GM18951 (cell line): ENCODE data around the gene MED25.

Experiments used
- POLR2A ChIP-seq: IDR thresholded peaks from 4 replicates; pipeline ENCODE4 v1.6.1; 2011; ENCODE audit warnings: mild to moderate bottlenecking; ENCODE audit not compliant: insufficient read length, insufficient read depth; ENCODE audit errors: extremely low read depth
- in situ Hi-C: fragments of 300-500 bp; cut with MboI; formaldehyde crosslinking; loops from one replicate; pipeline ENCODE4 v1.12.0; 2022; ENCODE audit warnings: low sequenced_read_pairs, mixed read lengths, inconsistent platforms; ENCODE audit not compliant: unreplicated experiment

The MED25 gene

DNA sequence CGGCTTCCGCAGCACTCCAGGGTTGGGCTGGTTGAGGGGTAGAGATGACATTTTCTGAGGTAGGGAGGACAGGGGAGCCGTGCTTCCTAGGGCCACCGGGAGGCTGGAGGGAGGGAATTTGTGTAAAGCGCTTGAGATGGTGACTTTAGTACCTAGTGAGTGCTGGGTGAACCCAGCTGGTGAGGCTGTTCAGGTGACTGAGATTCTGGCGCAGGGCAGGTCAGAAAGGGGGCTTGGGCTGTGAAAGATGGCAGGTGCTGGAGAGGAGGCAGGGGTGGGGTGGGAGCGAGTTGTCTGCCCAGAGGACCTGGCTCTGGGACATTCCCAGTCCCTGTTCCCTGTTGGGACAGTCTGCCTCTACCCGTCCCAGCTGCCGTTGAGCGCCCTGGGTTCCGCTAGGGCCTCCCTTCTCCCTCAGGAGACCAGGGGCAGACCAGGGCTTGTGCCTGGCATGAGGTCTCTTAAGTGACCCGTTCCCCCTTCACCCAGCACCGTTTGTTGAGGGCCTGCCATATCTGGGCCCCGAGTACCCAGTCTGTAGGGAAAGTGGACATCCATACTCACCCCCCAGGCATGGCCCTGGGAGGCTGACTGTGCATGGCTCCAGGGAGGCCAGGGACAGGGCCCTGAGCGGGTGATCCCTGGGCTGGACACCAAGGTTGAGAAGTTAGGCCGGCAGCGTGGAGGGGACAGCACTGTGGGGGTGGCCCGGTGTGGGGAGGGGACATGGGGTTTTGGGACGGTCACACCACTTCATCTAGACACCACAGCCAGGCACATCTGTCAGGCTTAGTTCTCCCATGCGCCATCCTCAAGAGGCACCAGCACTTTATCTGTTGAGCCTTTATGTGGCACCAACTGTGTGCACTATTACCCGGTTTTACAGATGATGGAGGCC lies 37.8 kb downstream of the MED25 start:
- peak; percentile 26 for TF ChIP-seq POLR2A
- in situ Hi-C loops, result no loop called here

DNA sequence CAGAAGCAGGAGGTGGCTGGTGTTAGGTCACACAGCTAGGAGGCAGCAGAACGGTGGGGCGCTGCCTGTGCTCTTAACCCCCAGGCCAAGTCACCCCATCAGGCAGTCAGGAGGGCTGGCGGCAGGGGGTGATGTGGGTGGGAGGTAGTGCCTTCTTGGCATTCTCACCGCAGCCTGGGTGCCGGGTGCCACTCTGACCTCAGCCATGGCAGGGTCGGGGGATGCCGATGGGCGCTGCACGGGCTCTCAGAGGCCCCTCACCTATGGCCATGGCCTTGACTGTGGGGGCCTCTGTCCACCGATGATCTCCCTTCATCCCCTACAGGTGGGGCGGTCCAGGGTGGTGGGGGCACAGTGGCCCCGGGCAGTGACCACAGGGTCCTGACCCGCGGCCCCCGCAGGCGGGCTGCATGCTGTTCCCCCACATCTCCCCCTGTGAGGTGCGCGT lies 38.5 kb downstream of the MED25 start:
- TF ChIP-seq POLR2A, result peak; percentile 15
- in situ Hi-C loops, result no loop called here

DNA sequence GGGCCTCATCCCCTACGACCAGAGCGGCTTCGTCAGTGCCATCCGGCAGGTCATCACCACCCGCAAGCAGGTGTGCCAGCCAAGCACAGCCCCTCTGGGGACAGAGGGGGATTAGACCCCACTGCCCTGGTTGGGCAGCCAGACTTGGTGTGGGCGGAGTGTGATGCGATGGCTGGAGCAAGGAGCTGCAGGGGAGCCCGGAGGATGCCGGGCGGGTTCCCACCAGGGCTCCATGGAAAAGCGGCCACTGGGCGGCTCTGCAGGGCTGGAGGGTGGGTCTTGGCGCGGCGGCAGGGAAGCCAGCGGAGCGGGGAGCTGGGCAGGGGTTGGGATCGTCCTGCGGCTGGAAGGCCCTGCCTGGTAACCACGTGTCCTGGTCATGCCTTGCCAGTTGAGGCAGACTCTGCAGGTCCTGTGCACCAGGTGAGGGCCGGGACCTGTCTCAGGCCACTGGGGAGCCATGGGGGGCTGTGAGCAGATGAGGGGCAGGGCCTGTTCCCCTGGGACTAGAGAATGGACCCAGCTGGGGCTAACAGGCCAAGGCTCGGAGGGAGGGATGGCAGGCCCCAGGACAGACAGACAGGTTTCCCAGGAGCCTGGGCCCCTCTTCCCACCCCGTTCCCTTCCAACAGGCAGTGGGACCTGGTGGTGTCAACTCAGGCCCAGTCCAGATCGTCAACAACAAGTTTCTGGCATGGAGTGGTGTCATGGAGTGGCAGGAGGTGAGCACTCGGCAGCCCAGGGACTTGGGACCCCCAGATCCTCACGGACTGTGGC lies 39.2 kb downstream of the MED25 start:
- TF ChIP-seq POLR2A, result no peak
- in situ Hi-C loops, result no loop called here

DNA sequence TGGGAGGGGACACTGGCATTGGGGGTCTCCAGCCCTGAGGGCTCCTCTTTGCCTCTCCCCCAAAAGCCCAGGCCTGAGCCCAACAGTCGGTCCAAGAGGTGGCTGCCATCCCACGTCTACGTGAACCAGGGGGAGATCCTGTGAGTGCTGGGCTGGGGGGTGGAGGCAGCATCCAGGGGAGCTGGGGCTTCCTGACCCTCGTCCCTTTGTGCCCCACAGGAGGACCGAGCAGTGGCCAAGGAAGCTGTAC lies 39.7 kb downstream of the MED25 start:
- TF ChIP-seq POLR2A, result no peak
- in situ Hi-C loops, result no loop called here

DNA sequence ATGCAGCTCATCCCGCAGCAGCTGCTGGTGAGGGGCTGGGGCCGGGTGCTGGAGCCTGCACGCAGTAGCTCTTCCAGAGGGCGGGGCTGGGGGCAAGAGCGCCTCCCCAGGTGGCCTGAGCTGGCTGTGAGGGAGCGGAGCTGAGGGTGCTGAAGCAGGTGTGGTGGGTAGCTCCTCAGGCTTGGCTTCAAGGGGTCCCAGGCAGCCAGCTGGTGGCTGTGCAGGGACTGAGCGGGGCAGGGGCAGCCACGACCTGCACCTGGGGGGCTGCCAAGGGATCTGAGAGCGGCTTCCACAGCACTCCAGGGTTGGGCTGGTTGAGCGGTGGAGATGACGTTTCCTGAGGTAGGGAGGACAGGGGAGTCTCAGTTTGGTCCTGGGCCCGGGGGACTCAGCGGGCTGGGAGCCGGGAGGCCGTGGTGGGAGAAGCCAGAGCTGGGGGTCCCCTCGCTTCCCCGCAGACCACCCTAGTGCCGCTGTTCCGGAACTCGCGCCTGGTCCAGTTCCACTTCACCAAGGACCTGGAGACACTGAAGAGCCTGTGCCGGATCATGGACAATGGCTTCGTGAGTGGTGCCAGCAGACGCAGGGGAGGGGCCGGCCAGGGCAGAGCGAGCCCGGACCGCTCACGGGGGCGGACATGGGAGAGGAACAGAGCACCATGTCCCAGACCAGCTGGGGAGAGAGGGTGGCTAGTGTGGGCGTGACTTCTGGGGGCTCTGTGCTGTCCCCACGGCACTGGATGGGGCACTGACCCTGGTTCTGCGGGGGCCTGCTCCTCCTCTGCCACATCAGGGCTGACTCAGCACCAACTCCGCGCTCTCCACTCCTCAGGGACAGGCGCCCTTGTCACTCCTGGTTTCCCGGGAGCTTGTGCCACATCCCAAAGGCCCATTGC lies 40.2 kb downstream of the MED25 start:
- in situ Hi-C loops, result no loop called here
- peak; percentile 39 for TF ChIP-seq POLR2A

DNA sequence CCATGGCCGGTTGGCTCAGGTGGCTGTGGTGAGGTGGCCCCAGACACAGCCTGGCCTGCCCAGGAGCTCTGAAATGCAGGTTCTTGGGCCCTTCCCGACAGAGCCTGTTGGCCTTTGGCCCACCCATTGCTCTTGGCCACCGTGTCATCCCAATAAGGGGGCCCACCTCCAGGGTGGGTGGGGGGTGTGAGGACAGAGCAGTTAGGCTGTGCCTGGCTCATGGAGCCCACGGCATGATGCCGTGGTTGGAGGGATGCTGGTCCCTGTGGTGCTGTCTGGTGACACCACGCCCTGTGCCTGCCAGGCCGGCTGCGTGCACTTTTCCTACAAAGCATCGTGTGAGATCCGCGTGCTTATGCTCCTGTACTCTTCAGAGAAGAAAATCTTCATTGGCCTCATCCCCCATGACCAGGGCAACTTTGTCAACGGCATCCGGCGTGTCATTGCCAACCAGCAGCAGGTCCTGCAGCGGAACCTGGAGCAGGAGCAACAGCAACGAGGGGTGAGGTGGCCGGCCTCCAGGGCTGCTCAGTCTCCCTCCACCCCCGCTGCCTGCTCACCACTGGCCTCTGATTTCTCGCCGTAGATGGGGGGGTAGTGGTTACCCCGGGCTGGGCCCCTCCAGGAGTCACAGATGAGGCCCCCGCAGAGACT lies 41.7 kb downstream of the MED25 start:
- TF ChIP-seq POLR2A, result no peak
- in situ Hi-C loops, result no loop called here

DNA sequence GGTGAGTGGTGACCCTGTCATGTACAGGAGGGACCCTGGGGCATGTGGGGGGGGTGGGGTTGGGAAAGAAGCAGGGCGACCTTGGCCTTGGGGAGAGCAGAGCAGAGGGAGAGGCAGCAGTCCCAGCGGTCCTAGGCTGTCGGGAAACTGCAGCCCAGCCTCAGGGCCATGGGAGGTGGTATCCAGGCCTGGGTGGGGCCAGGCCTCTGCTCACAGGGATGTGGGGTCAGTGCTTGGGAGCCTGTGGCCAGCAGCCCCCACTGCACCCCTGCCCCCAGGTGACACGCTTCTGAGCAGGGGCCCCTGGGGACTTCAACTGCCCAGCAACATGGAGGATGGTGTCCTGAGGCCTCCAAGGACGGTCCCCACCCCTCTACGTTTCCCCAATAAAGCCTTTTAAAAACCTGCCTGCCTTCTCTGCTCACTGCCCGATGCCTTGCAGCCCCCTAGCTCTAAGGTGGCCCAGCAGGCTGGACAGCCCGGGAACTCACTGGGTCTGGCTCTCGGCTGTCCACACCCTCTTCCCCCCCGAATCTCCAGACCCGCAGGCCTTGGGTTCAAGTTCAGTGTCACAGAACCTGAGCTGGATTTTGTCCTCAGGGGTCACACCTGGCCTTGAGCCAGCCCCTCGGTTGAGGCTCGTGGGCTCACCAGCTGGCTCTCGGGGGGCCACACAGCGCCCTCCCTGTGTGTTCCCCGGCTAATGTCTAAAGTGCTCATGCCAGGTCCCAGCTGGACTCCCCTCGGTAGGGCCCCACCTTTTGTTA lies 42.4 kb downstream of the MED25 start:
- no peak for TF ChIP-seq POLR2A
- in situ Hi-C loops, result no loop called here

DNA sequence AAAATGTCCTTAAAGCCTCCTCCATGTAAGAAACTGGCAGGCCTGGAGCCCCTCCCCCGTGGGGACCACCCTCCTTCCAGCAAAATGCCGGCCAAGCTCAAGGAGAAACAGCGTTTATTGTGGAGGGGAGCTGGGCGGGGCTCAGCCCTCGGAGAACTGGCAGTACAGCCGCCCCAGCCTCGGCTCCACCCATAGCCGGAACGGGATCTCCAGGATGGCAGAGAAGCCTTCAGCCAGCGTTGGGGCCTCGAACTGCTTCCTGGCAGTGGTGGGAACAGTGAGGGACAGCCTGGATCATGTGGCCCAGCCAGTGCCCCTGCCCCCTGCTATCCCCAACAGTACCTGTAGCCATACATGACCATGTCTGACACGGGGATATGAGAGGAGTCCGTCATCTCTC lies 43.0 kb downstream of the MED25 start:
- in situ Hi-C loops, result no loop called here
- no peak for TF ChIP-seq POLR2A

DNA sequence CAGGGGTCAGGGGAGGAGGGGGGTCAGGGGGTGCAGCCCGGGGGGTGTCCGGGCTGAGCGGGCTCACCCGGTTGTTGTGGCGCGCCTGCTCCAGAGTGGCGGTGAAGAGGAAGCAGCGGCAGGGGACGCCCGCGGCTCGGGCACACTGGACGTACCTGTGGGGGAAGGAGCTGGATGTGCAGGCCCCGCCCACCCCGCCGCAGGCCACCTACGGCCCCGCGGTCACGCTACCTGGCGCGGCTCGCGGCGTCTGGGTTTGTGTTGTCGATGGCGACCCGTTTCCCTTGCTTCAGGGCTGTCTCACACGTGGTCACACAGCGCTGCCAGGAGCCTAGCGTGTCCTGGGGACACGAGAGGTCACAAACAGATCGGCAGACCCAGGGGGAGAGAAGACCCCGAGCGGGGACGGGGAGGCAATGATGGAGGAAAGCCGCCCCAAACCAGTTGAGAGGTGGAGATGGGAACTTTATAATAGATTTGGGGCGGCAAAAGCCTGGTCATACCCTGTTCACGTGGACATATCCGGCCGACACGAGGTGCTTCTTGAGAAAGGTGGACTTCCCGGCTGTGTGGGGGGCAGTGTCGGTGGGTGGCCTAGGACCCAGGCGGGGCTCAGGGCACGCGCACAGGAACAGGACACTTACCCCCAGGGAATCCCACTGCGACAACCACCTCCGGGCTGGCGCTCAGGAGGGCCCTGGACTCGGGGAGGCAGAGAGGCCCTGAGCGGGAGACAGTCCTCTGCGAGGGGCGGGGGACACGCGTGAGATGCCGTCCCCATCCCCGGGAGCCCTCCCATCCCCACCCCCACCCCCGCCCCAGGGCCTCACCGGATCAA lies 43.7 kb downstream of the MED25 start:
- in situ Hi-C loops, result no loop called here
- TF ChIP-seq POLR2A, result no peak

DNA sequence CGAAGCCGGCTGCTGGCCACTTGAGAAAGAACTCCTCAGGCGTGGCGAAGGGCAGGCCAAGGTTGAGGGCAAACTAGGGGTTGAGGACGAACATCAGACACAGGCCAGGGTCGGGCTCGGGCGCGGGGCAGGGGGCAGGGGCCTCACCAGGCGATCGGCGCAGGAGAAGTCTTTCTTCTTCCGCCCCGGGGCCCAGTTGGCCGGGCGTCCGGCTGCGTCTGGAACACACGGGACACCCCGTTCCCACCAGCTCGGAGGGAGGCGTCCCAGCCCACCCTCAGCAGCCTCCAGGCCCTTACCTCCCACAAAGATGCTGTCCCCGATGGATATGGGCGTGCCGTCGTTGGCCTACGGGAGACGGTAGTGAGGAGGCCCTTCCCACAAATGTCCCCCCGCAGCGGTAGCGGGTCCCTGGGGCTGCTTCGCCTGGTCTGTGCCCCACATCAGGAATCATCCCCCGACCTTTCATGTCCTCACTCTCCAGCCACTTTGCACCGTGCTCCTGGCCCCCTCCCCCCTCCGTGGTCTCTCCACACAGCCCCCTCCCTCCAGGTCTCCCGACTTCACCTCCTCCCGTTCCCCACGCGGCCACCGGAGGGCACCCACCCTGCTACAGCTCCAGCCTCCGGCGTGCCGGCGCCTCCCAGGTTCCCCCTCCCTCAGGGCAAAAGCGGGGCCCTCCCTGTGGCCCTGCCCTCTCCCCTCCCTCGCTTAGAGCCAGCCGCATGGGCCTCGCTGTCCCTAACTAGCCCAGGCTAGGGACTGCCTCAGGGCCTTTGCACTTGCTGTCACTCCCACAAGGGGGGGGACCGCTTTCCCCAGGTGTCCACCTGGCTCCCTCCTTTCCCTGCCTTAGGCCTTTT lies 44.5 kb downstream of the MED25 start:
- no peak for TF ChIP-seq POLR2A
- in situ Hi-C loops, result no loop called here
